Measurements from ENCODE around the gene CEP68.
A peak's percentile ranks its signal among the peaks of the same experiment; 100 is the strongest.
"Not testable (repeated sequence)": the region's sequence is repeated elsewhere in the genome, so short reads cannot be mapped to it uniquely, and the experiment has no call there.

The CEP68 gene

GRCh38 chr2:65114921-65115320 is 58.7 kb downstream of the CEP68 start:
- no peak for DNase-seq
- no peaks in the 10 kb centered on the region for H3K27me3 ChIP-seq (ENCODE audit: insufficient read depth, low read depth, severe bottlenecking)
- H3K9me3 ChIP-seq (ENCODE audit: severe bottlenecking), result no peaks in the 10 kb centered on the region
- TF ChIP-seq, protein P1, sequence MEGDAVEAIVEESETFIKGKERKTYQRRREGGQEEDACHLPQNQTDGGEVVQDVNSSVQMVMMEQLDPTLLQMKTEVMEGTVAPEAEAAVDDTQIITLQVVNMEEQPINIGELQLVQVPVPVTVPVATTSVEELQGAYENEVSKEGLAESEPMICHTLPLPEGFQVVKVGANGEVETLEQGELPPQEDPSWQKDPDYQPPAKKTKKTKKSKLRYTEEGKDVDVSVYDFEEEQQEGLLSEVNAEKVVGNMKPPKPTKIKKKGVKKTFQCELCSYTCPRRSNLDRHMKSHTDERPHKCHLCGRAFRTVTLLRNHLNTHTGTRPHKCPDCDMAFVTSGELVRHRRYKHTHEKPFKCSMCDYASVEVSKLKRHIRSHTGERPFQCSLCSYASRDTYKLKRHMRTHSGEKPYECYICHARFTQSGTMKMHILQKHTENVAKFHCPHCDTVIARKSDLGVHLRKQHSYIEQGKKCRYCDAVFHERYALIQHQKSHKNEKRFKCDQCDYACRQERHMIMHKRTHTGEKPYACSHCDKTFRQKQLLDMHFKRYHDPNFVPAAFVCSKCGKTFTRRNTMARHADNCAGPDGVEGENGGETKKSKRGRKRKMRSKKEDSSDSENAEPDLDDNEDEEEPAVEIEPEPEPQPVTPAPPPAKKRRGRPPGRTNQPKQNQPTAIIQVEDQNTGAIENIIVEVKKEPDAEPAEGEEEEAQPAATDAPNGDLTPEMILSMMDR (IDR thresholded peaks at IDR 0.05; ENCODE audit: low read depth, low read length), result no peak
- H3K27ac ChIP-seq, result no peak overlapping the region
- H3K36me3 ChIP-seq, result peaks cover 6% of the 10 kb centered on the region; the same call in 1 of the 2 replicates
- no peak overlapping the region for H3K4me3 ChIP-seq (ENCODE audit: low read depth, low read length)

DNA sequence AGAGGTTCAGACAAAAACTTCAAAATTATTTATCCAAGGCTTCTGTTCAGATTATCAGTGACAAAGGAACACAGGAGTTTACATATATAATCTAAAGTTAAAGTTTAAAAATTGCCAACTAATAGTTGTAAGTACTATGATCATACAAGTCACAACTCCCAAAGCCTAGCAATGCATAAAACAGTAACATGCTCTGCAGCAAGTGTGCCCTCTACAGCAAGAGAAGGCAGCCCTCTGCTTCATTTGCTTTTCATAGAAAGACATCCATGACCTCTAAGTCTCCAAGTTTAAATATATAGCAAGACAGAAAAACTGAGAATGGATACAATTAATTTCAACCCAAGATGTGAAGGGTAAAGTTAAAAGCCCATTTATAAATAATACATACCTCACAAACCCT is 60.4 kb downstream of the CEP68 start:
- TF ChIP-seq, protein P1 (IDR thresholded peaks at IDR 0.05; ENCODE audit: low read depth, low read length), result no peak

DNA sequence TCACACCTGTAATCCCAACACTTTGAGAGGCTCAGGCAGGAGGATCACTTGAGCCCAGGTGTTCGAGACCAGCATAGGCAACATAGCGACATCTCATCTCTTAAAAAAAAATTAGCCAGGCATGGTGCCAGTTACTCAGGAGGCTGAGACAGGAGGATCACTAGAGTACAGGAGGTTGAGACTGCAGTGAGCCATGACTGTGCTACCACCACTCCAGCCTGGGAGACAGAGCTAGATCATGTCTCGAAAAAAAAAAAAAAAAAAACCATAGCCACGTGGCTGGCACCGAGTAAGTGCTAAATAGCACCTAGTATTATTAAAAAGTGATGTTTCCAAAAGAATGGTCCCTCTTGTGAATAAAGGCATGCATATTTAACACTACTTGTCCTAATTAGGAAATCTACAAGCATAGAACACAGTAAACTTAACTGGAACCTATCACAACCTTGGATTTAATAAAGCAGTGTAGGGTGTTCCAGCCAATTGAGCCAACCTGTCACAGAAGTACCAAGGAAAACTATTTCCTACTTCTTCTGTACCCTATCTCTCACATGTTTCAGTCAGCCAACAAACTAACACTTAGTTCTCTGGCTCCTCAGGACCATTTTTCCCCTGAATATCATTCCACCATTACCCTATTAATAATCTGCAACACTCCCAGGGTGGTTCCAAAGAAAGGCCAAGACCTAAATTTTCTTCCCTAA is 64.9 kb downstream of the CEP68 start:
- Histone ChIP-seq H3K27ac (no peak overlapping the region), H3K27me3 (ENCODE audit: insufficient read depth, low read depth, severe bottlenecking) (no peaks in the 10 kb centered on the region), H3K9me3 (ENCODE audit: severe bottlenecking) (no peaks in the 10 kb centered on the region), H3K36me3 (peaks cover 11% of the 10 kb centered on the region; the same call in 1 of the 2 replicates), H3K4me3 (ENCODE audit: low read depth, low read length) (no peak overlapping the region)
- DNase-seq, result no peak
- TF ChIP-seq, protein P1 (IDR thresholded peaks at IDR 0.05; ENCODE audit: low read depth, low read length), result no peak

More for the DNA sequence above, 60.4 kb downstream of the CEP68 start:
- DNase-seq, result no peak
- Histone ChIP-seq H3K27ac (no peak overlapping the region), H3K27me3 (ENCODE audit: insufficient read depth, low read depth, severe bottlenecking) (no peaks in the 10 kb centered on the region), H3K9me3 (ENCODE audit: severe bottlenecking) (no peaks in the 10 kb centered on the region), H3K4me3 (ENCODE audit: low read depth, low read length) (no peak overlapping the region), H3K36me3 (peaks cover 9% of the 10 kb centered on the region; the same call in 1 of the 2 replicates)

- Histone ChIP-seq H3K4me3 (ENCODE audit: low read depth, low read length) (no peak overlapping the region), H3K9me3 (ENCODE audit: severe bottlenecking) (no peaks in the 10 kb centered on the region)
- TF ChIP-seq, protein P1 (IDR thresholded peaks at IDR 0.05; ENCODE audit: low read depth, low read length), result no peak
Measured at GRCh38 chr2:65122313-65122712, 66.1 kb downstream of the CEP68 start.

DNA sequence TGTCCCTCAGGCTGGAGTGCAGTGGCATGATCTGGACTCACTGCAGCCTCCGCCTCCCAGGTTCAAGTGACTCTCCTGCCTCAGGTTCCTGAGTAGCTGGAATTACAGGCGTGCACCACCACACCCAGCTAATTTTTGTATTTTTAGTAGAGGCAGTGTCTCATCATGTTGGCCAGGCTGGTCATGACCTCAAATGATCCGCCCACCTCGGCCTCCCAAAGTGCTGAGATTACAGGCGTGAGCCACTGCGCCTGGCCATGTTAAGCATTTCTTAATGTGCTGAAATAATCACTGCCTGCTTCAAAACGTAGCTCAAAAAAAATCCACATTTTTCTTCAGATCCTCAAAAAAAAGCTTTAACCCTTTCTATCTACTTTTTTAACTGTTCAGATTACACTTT is 69.2 kb downstream of the CEP68 start:
- H3K4me3 ChIP-seq (ENCODE audit: low read depth, low read length); DNase-seq; H3K9me3 ChIP-seq (ENCODE audit: severe bottlenecking); H3K27ac ChIP-seq; H3K27me3 ChIP-seq (ENCODE audit: insufficient read depth, low read depth, severe bottlenecking): not testable (repeated sequence)
- H3K36me3 ChIP-seq, result peaks cover 15% of the 10 kb centered on the region

More at GRCh38 chr2:65122313-65122712, 66.1 kb downstream of the CEP68 start:
- Histone ChIP-seq H3K36me3 (peaks cover 7% of the 10 kb centered on the region; the same call in 1 of the 2 replicates), H3K27ac (no peak overlapping the region), H3K27me3 (ENCODE audit: insufficient read depth, low read depth, severe bottlenecking) (no peaks in the 10 kb centered on the region)
- no peak for DNase-seq

DNA sequence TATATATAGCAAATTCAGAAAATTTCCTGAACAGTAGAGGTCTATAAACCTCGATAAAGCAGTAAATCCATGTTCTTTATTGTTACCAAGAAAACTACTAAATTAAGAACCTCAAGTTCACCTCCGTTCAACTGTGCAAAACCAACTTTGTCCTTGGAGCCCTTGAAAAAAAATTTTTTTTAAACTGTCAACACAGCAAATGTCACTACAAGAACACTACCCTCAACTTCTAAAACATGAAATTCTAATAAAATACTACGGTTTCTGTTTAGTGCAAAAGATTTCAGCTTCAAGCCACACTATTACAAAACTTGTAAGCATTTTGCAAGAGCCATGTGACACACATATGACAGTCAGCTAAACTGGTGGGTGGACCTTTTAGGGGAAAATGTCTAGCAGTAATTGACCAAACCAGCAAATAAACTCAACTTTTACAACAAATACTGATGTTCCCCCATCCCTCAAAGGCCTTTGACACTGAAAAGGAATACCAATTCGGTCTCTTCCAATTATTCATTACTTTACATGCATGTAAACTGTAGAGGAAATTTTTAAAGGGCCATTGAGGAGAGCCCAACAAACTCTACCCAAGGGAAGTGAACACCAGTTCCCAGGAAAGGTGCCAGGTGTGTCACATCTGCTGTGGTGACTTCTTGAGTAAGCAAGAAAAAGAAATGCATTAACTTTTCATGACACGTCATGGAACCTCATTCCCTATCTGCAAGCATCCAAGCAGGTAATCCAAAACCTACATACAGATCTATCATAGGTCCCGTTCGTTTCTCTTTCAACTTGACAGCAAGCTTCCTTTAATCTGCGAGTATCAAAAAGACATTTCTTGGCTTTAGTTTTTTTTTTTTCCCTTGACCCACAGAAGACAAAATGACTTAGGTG is 72.3 kb downstream of the CEP68 start:
- H3K27me3 ChIP-seq (ENCODE audit: insufficient read depth, low read depth, severe bottlenecking), result no peaks in the 10 kb centered on the region
- peaks cover 10% of the 10 kb centered on the region for H3K36me3 ChIP-seq
- DNase-seq, result no peak
- TF ChIP-seq, protein P1 (IDR thresholded peaks at IDR 0.05; ENCODE audit: low read depth, low read length), result no peak
- H3K27ac ChIP-seq, result peak overlapping the region; percentile 97
- peak overlapping the region; percentile 92 for H3K4me3 ChIP-seq (ENCODE audit: low read depth, low read length)
- peaks cover 2% of the 10 kb centered on the region for H3K9me3 ChIP-seq (ENCODE audit: severe bottlenecking)

Measured in WERI-Rb-1 (cell line).